Fibroblast of lung (primary cell): ENCODE measurements around the gene MPG.

Source experiments
- EZH2 ChIP-seq: IDR thresholded peaks from 2 replicates; pipeline ENCODE4 v1.5.1; 2012; ENCODE audit warnings: low read length, control low read depth, mild to moderate bottlenecking; ENCODE audit errors: missing control alignments
- TF ChIP-seq, protein P1 (sequence below), 2 donors: IDR thresholded peaks in 1 of 2; conservative IDR thresholded peaks in 1 of 2; 1 replicate in 1 of 2; 2 replicates in 1 of 2; pipeline ENCODE4 v1.5.1; 2011 to 2012; ENCODE audit warnings: low read length in 2 of 2, control low read depth in 1 of 2, inconsistent platforms in 1 of 2, low read depth in 1 of 2, mild to moderate bottlenecking in 1 of 2

DNA sequence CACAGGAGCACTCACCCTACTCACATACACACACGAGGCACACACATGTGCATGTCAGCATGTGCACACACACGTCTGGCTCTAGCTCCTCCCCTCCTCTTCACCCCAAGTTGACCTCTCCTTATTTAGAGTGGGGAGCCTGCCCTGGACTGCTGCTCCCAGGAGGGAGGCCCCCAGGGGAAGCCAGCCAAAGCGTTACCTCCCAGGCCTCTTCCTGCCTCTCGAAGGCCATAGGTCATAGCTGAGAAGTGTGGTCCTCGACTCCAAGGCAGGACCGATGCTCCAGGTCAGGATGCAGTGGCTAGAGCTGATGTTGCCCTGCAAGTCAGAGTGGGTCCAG, 43.4 kb upstream of the MPG start:
- TF ChIP-seq, protein P1, sequence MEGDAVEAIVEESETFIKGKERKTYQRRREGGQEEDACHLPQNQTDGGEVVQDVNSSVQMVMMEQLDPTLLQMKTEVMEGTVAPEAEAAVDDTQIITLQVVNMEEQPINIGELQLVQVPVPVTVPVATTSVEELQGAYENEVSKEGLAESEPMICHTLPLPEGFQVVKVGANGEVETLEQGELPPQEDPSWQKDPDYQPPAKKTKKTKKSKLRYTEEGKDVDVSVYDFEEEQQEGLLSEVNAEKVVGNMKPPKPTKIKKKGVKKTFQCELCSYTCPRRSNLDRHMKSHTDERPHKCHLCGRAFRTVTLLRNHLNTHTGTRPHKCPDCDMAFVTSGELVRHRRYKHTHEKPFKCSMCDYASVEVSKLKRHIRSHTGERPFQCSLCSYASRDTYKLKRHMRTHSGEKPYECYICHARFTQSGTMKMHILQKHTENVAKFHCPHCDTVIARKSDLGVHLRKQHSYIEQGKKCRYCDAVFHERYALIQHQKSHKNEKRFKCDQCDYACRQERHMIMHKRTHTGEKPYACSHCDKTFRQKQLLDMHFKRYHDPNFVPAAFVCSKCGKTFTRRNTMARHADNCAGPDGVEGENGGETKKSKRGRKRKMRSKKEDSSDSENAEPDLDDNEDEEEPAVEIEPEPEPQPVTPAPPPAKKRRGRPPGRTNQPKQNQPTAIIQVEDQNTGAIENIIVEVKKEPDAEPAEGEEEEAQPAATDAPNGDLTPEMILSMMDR (conservative IDR thresholded peaks at IDR 0.05 in 1 of 2, IDR thresholded peaks at IDR 0.05 in 1 of 2; ENCODE audit: low read depth in 1 of 2, low read length in 2 of 2) = no peak
- TF ChIP-seq EZH2 = no peak
